ENCODE data around the gene SLC25A34. TPM values are rescaled to one million over a fixed set of nuclear protein-coding genes. Genes with fewer than 3 reads are reported as not detected.

The SLC25A34 gene
- total and polyA plus RNA-seq, 10 of the 15 experiments (the other 5 are each of a cell fraction or from before 2014, with no cell fraction given) = 0.02 to 1.6 (median 0.39) TPM

- ChIA-PET RAD21 (ENCODE audit: unreplicated experiment) (interaction anchor here (0.7 kb wide), 1 partner anchor 689 kb away, joined by 4 read pairs; no protein-coding TSS in a partner anchor), CTCF (no interaction called here), SMC1A (ENCODE audit: uncharacterized antibody, unreplicated experiment) (interaction anchor here (1.4 kb wide), 1 partner anchor 30 kb away, joined by 3 read pairs; no protein-coding TSS in a partner anchor), POLR2A (interaction anchor here (0.5 to 0.7 kb wide), 2 partner anchors 36 to 88 kb away, joined by 3 to 6 read pairs; no protein-coding TSS in a partner anchor)
- FAIRE-seq (no peak), DNase-seq (ENCODE audit: low read depth, low spot score) (no peak), ATAC-seq (no peak)
- peaks cover 26% of the 10 kb centered on the region for H3K79me2 ChIP-seq (ENCODE audit: control insufficient read depth, insufficient read depth, low read length)
- no peaks in the 10 kb centered on the region for H3K27me3 ChIP-seq (replicated peaks in 1 of 2; ENCODE audit: control insufficient read depth in 2 of 2, insufficient read depth in 2 of 2, low read length in 1 of 2)
- no peaks in the 10 kb centered on the region; the same call in 2 of the 3 replicates for H3K9me3 ChIP-seq (replicated peaks; ENCODE audit: control insufficient read depth, insufficient read depth, low read length)
- TF ChIP-seq E2F8 (IDR thresholded peaks at IDR 0.05; ENCODE audit: low read depth, partially characterized antibody) (no peak), EGR1 (IDR thresholded peaks at IDR 0.05; ENCODE audit: borderline replicate concordance in 1 of 2, low read depth in 2 of 2, low read length in 2 of 2) (no peak), PML (IDR thresholded peaks at IDR 0.05; ENCODE audit: low read length) (no peak), ZNF687 (IDR thresholded peaks at IDR 0.05) (no peak), SKIL (IDR thresholded peaks at IDR 0.05; ENCODE audit: low read depth, poor library complexity, severe bottlenecking) (no peak), ZSCAN29 (IDR thresholded peaks at IDR 0.05) (no peak), GABPA (IDR thresholded peaks at IDR 0.05; ENCODE audit: low read depth) (no peak), NBN (IDR thresholded peaks at IDR 0.05) (no peak), SIX5 (IDR thresholded peaks at IDR 0.05; ENCODE audit: low read depth, low read length, severe bottlenecking) (no peak), POLR2AphosphoS5 (IDR thresholded peaks at IDR 0.05; ENCODE audit: low read length) (no peak), CBX5 (IDR thresholded peaks at IDR 0.05; ENCODE audit: low read depth) (no peak)
- no peak overlapping the region for H3K27ac ChIP-seq (ENCODE audit: control insufficient read depth, insufficient read depth)
- BruUV-seq (replicated peaks) = no TSS peak
- no peak overlapping the region for H2AFZ ChIP-seq (ENCODE audit: control insufficient read depth, low read depth, low read length)
- H4K20me1 ChIP-seq (ENCODE audit: control insufficient read depth, insufficient read depth) = no peaks in the 10 kb centered on the region
- 84% methylated on average over 8 of the region's 8 CpGs for WGBS (ENCODE audit: insufficient coverage, insufficient replicate concordance, low lambda C conversion rate, missing lambda C conversion rate)
- in situ Hi-C loops (cut with MboI) (no loop called here), intact Hi-C loops (cut with micrococcal nuclease; ENCODE audit: unreplicated experiment) (no loop called here)
- H3K4me3 ChIP-seq = no peak overlapping the region
- no peak overlapping the region for H3K9ac ChIP-seq (ENCODE audit: control insufficient read depth, insufficient read depth, low read length)
- H3K4me1 ChIP-seq (ENCODE audit: control insufficient read depth, insufficient read depth, low read length) = peaks cover 10% of the 10 kb centered on the region
- no peak overlapping the region for H3K4me2 ChIP-seq (ENCODE audit: control insufficient read depth, insufficient read depth)
- peaks cover 7% of the 10 kb centered on the region in 2 experiments for H3K36me3 ChIP-seq (ENCODE audit: control insufficient read depth in 2 of 2, insufficient read depth in 2 of 2, low read length in 1 of 2)
Observed at GRCh38 chr1:15701784-15702183, 34.3 kb upstream of the SLC25A34 start.

All from GM12878 (cell line).